Fibroblast of mammary gland (primary cell): ENCODE results near the gene GRHL3.

ENCODE experiments used
- DNase-seq: peaks from one replicate; pipeline ENCODE4 v3.0.0-alpha.2; 2010; ENCODE audit warnings: low read depth
- H3K4me3 ChIP-seq: 2 replicates; pipeline ENCODE4 v1.5.1; 2011; ENCODE audit warnings: low read depth, mild to moderate bottlenecking, low read length, moderate library complexity; ENCODE audit not compliant: control insufficient read depth
- TF ChIP-seq, protein P1 (sequence below): conservative IDR thresholded peaks from 2 replicates; pipeline ENCODE4 v1.5.1; 2011; ENCODE audit warnings: low read depth, low read length, inconsistent platforms; ENCODE audit not compliant: control insufficient read depth, insufficient read depth

GRHL3 gene

DNA sequence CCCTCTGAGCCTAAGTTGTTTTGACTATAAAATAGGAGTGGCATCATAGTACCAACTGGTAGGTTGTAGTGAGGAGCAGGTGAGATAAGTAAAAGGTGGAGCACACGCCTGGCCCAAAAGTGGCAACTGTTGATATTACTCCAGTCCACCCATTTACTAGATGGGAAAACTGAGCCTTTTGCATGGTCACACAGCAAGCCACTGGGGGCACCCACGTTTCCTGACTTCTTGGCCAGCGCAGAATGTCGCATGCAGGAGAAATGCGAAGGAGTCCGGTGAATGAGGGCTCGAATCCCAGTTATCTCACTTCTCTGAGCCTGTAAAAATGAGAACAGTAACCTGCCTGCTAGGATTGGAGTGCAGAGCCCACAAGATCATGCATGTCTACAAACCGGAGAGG is 20.8 kb downstream of the GRHL3 start:
- TF ChIP-seq, protein P1, sequence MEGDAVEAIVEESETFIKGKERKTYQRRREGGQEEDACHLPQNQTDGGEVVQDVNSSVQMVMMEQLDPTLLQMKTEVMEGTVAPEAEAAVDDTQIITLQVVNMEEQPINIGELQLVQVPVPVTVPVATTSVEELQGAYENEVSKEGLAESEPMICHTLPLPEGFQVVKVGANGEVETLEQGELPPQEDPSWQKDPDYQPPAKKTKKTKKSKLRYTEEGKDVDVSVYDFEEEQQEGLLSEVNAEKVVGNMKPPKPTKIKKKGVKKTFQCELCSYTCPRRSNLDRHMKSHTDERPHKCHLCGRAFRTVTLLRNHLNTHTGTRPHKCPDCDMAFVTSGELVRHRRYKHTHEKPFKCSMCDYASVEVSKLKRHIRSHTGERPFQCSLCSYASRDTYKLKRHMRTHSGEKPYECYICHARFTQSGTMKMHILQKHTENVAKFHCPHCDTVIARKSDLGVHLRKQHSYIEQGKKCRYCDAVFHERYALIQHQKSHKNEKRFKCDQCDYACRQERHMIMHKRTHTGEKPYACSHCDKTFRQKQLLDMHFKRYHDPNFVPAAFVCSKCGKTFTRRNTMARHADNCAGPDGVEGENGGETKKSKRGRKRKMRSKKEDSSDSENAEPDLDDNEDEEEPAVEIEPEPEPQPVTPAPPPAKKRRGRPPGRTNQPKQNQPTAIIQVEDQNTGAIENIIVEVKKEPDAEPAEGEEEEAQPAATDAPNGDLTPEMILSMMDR: no peak
- no peak overlapping the region for H3K4me3 ChIP-seq
- no peak for DNase-seq

DNA sequence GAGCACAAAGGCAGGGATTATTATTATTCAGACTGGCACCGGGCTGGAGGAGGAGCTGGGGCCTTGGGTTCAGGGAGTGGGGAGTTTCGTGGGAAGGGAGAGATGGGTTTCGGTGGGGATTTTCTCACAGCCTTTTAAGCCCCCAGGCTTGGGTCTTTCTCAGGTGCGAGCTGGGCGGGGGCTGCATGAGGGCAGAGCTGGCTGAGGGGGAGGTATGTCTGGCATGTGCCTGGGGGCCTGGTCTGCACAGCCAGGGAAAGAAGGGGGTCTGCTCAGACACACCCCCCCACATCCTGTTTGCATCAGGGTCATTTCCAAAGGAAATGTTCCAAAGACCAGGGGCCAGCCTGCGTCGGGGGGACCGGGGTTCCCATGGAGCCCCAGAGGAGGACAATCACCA is 21.6 kb downstream of the GRHL3 start:
- no peak for DNase-seq
- TF ChIP-seq, protein P1: no peak
- no peak overlapping the region for H3K4me3 ChIP-seq

- no peak for DNase-seq
- no peak overlapping the region for H3K4me3 ChIP-seq
- TF ChIP-seq, protein P1: no peak
These were observed 22.1 kb downstream of the GRHL3 start for GRCh38 chr1:24341260-24341659.

- DNase-seq: no peak
- no peak overlapping the region for H3K4me3 ChIP-seq
- TF ChIP-seq, protein P1: no peak
These were observed 24.4 kb downstream of the GRHL3 start for GRCh38 chr1:24343412-24344089.

- no peak overlapping the region for H3K4me3 ChIP-seq
- TF ChIP-seq, protein P1: no peak
- no peak for DNase-seq
These were observed 25.1 kb downstream of the GRHL3 start for GRCh38 chr1:24344090-24344742.

DNA sequence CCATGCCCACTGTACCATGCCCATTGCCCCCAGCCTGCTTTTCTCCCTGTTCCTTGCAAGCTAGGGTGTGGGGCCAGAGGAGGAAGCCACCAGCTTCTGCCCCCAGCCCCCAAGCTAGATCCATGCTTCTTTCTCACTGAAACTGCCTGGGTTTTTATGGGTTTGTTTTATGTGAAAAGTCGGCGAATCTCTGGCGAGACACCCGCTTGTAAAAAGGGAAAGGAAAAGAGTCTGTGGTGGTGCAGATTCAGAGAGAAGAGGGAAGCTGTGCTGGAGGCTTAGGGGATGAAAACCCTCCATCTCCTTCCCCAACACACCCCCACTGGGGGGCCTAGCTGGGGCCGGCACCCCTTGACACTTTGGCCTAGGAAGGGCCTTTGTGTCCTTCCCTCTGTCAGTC is 26.2 kb downstream of the GRHL3 start:
- no peak for DNase-seq
- TF ChIP-seq, protein P1: no peak
- H3K4me3 ChIP-seq: no peak overlapping the region
